HCT116 (cell line): Measurements from ENCODE around the gene RCN2. TPM values are rescaled to one million over a fixed set of nuclear protein-coding genes. Genes with fewer than 3 reads are reported as not detected.

Source experiments
- ATAC-seq: fragments of 200-7000 bp; cut with Tn5 transposase; 2 replicates; pipeline ENCODE4 v1.9.1; 2020; ENCODE audit warnings: mild to moderate bottlenecking, moderate library complexity
- BruUV-seq: library from RNA; stranded (reverse); fragments of 400-500 nt; replicated peaks from 2 replicates; lab custom pipeline; 2021; lab: Mats Ljungman, UMichigan
- CTCF ChIA-PET: fragments of 300-600 bp; sonication (Branson Sonifier 250); formaldehyde crosslinking; loops from one replicate; lab custom pipeline; 2021; ENCODE audit warnings: antibody characterized with exemption; lab: Charles Lee
- POLR2A ChIA-PET: fragments of 300-600, 350-600 bp; sonication (Branson Sonifier 250); formaldehyde crosslinking; loops from one replicate; lab custom pipeline; 2021; ENCODE audit warnings: antibody characterized with exemption; lab: Charles Lee
- RAD21 ChIA-PET, 2 experiments: fragments of 300-600 bp; sonication (Branson Sonifier 250); formaldehyde crosslinking; loops; one replicate each; lab custom pipeline; 2023; ENCODE audit warnings: low total read pairs in 2 of 2; ENCODE audit not compliant: uncharacterized antibody in 2 of 2, unreplicated experiment in 2 of 2, low non-redundant PET in 1 of 2; lab: Charles Lee
- DNase-seq: peaks from one replicate; pipeline ENCODE4 v3.0.0-alpha.2; 2010; ENCODE audit warnings: low read depth, low spot score
- H2AFZ ChIP-seq: fragments of 200-600 bp; shearing (Covaris generic), sonication (generic); 2 replicates; pipeline ENCODE4 v1.6.1; 2017; ENCODE audit warnings: low read depth, mixed run types, mixed read lengths, antibody characterized with exemption, low read length; ENCODE audit not compliant: poor library complexity, severe bottlenecking
- H3K27ac ChIP-seq: 2 replicates; pipeline ENCODE4 v1.5.1; 2012; ENCODE audit warnings: low read depth, low read length
- H3K27me3 ChIP-seq: fragments of 200-600 bp; sonication (generic); 2 replicates; pipeline ENCODE4 v1.6.1; 2016; ENCODE audit warnings: mixed run types, low read length, mixed read lengths; ENCODE audit not compliant: insufficient read depth
- H3K36me3 ChIP-seq, 2 experiments: fragments of 200-500 bp in 1 of 2; fragments of 200-600 bp in 1 of 2; sonication (Bioruptor generic) in 1 of 2; sonication (generic) in 1 of 2; 2 replicates each; pipeline versions ENCODE4 v1.5.1 to v1.6.1; 2014 to 2016; ENCODE audit warnings: low read length in 2 of 2, inconsistent platforms in 1 of 2, mixed read lengths in 1 of 2, mixed run types in 1 of 2; ENCODE audit not compliant: insufficient read depth in 2 of 2, control insufficient read depth in 1 of 2
- H3K4me1 ChIP-seq, 2 experiments: fragments of 200-600 bp in 1 of 2; sonication (generic) in 1 of 2; 2 replicates each; pipeline versions ENCODE4 v1.5.1 to v1.6.1; 2012 to 2017; ENCODE audit warnings: low read length in 2 of 2, inconsistent platforms in 1 of 2, mild to moderate bottlenecking in 1 of 2, mixed read lengths in 1 of 2, mixed run types in 1 of 2, moderate library complexity in 1 of 2; ENCODE audit not compliant: insufficient read depth in 2 of 2, control insufficient read depth in 1 of 2
- H3K4me2 ChIP-seq: fragments of 200-600 bp; sonication (generic); 2 replicates; pipeline ENCODE4 v1.6.1; 2017; ENCODE audit warnings: mixed run types, low read length, mixed read lengths
- H3K4me3 ChIP-seq, 2 experiments: fragments of 200-600 bp in 1 of 2; sonication (generic) in 1 of 2; replicated peaks in 1 of 2; 2 replicates each; pipeline ENCODE4 v1.5.1; 2011 to 2016; ENCODE audit warnings: low read length in 2 of 2, control low read depth in 1 of 2, low read depth in 1 of 2, mild to moderate bottlenecking in 1 of 2, mixed read lengths in 1 of 2, mixed run types in 1 of 2
- H3K79me2 ChIP-seq: fragments of 200-600 bp; sonication (generic); 2 replicates; pipeline ENCODE4 v1.6.1; 2017; ENCODE audit warnings: mild to moderate bottlenecking, mixed run types, low read length, moderate library complexity, mixed read lengths; ENCODE audit not compliant: insufficient read depth
- H3K9ac ChIP-seq: fragments of 200-600 bp; sonication (generic); 2 replicates; pipeline ENCODE4 v1.6.1; 2016; ENCODE audit warnings: low read length, mixed read lengths
- H3K9me2 ChIP-seq: fragments of 200-600 bp; sonication (generic), shearing (Covaris generic); 2 replicates; pipeline ENCODE4 v1.6.1; 2017; ENCODE audit warnings: mixed run types, mild to moderate bottlenecking, moderate library complexity; ENCODE audit not compliant: insufficient read depth
- H3K9me3 ChIP-seq, 2 experiments: fragments of 200-500 bp in 1 of 2; fragments of 200-600 bp in 1 of 2; sonication (Bioruptor generic) in 1 of 2; sonication (generic) in 1 of 2; 2 replicates each; pipeline ENCODE4 v1.6.1; 2014 to 2017; ENCODE audit warnings: low read length in 2 of 2, mixed read lengths in 2 of 2, inconsistent platforms in 1 of 2, low read depth in 1 of 2, mild to moderate bottlenecking in 1 of 2, mixed run types in 1 of 2, moderate library complexity in 1 of 2; ENCODE audit not compliant: control insufficient read depth in 1 of 2, insufficient read depth in 1 of 2
- H4K20me1 ChIP-seq: fragments of 200-600 bp; sonication (generic), shearing (Covaris generic); 2 replicates; pipeline ENCODE4 v1.6.1; 2017; ENCODE audit warnings: mixed run types, mild to moderate bottlenecking, moderate library complexity; ENCODE audit not compliant: insufficient read depth
- ATF3 ChIP-seq: IDR thresholded peaks from 2 replicates; pipeline ENCODE4 v1.6.1; 2012
- CBX3 ChIP-seq: IDR thresholded peaks from 2 replicates; pipeline ENCODE4 v1.6.1; 2012; ENCODE audit warnings: low read depth
- CEBPB ChIP-seq: IDR thresholded peaks from 2 replicates; pipeline ENCODE4 v1.6.1; 2012; ENCODE audit warnings: low read depth
- CTCF ChIP-seq, 3 experiments: fragments of 200-600 bp in 1 of 3; sonication (generic) in 1 of 3; IDR thresholded peaks in 2 of 3; conservative IDR thresholded peaks in 1 of 3; 2 replicates each; pipeline ENCODE4 v1.5.1; 2012 to 2017; ENCODE audit warnings: low read depth in 2 of 3, low read length in 2 of 3, antibody characterized with exemption in 1 of 3, borderline replicate concordance in 1 of 3, control low read depth in 1 of 3, mild to moderate bottlenecking in 1 of 3, mixed read lengths in 1 of 3, mixed run types in 1 of 3, moderate library complexity in 1 of 3; ENCODE audit not compliant: insufficient read depth in 1 of 3
- EGR1 ChIP-seq: IDR thresholded peaks from 2 replicates; pipeline ENCODE4 v1.6.1; 2012; ENCODE audit warnings: low read depth
- EZH2 ChIP-seq: fragments of 200-600 bp; sonication (generic); IDR thresholded peaks from 2 replicates; pipeline ENCODE4 v1.6.1; 2017; ENCODE audit warnings: antibody characterized with exemption, mixed run types
- JUND ChIP-seq: IDR thresholded peaks from 2 replicates; pipeline ENCODE4 v1.6.1; 2012
- MAX ChIP-seq: IDR thresholded peaks from 2 replicates; pipeline ENCODE4 v1.6.1; 2012
- POLR2A ChIP-seq: IDR thresholded peaks from 2 replicates; pipeline ENCODE4 v1.7.0; 2011; ENCODE audit warnings: borderline replicate concordance; ENCODE audit not compliant: insufficient read depth, insufficient read length; ENCODE audit errors: extremely low read depth
- POLR2AphosphoS5 ChIP-seq: IDR thresholded peaks from 2 replicates; pipeline ENCODE4 v1.6.1; 2011; ENCODE audit warnings: mild to moderate bottlenecking, low read depth, low read length, moderate library complexity
- SP1 ChIP-seq: IDR thresholded peaks from 2 replicates; pipeline ENCODE4 v1.6.1; 2012; ENCODE audit warnings: low read depth
- SRF ChIP-seq: IDR thresholded peaks from 2 replicates; pipeline ENCODE4 v1.6.1; 2012; ENCODE audit warnings: low read depth
- TCF7L2 ChIP-seq: IDR thresholded peaks from 2 replicates; pipeline ENCODE4 v1.7.0; 2011; ENCODE audit warnings: borderline replicate concordance, inconsistent platforms; ENCODE audit not compliant: insufficient read depth, insufficient read length; ENCODE audit errors: extremely low read depth
- YY1 ChIP-seq: IDR thresholded peaks from 2 replicates; pipeline ENCODE4 v1.6.1; 2011; ENCODE audit warnings: low read length, low read depth, moderate library complexity, mild to moderate bottlenecking; ENCODE audit not compliant: insufficient replicate concordance; ENCODE audit errors: extremely low read depth
- ZBTB33 ChIP-seq: IDR thresholded peaks from 2 replicates; pipeline ENCODE4 v1.6.1; 2011; ENCODE audit warnings: mild to moderate bottlenecking, low read length, moderate library complexity; ENCODE audit not compliant: insufficient replicate concordance; ENCODE audit errors: extremely low read depth
- ZFX ChIP-seq: fragments of 450-650 bp; IDR thresholded peaks from 2 replicates; pipeline ENCODE4 v1.6.1; 2017
- ZNF274 ChIP-seq: fragments of 200-500 bp; sonication (Bioruptor generic); IDR thresholded peaks from 2 replicates; pipeline ENCODE4 v1.6.1; 2014; ENCODE audit warnings: mild to moderate bottlenecking, low read depth, low read length, inconsistent platforms
- intact Hi-C: fragments of 100-400 bp; cut with micrococcal nuclease; formaldehyde crosslinking; loops from 2 replicates; pipeline ENCODE4 v1.10.0; 2022
- total RNA-seq: library from RNA; stranded (reverse); gene quantifications from one replicate; pipeline ENCODE4 v1.2.1, GENCODE V29; 2021; ENCODE audit not compliant: unreplicated experiment

RCN2 gene
- total RNA-seq, 1 experiment from 2014 or later = 71.5 TPM

- Histone ChIP-seq H3K9ac (no peak overlapping the region), H3K4me2 (no peak overlapping the region), H3K79me2 (no peaks in the 10 kb centered on the region), H3K4me1 (no peaks in the 10 kb centered on the region), H4K20me1 (no peaks in the 10 kb centered on the region), H3K9me3 (no peaks in the 10 kb centered on the region), H3K4me3 (no peak overlapping the region), H3K9me2 (no peaks in the 10 kb centered on the region), H2AFZ (no peak overlapping the region), H3K36me3 (no peaks in the 10 kb centered on the region), H3K27ac (no peak overlapping the region), H3K27me3 (0 out of 2 replicates have a peak, but pooled peaks cover 2% of the 10 kb centered on the region)
- TF ChIP-seq YY1 = no peak
- TF ChIP-seq EGR1 = no peak
- TF ChIP-seq SRF = no peak
- no peak for TF ChIP-seq CTCF (IDR thresholded peaks at IDR 0.05 in 2 of 3, conservative IDR thresholded peaks at IDR 0.05 in 1 of 3; ENCODE audit: borderline replicate concordance in 1 of 3, insufficient read depth in 1 of 3, low read depth in 2 of 3, low read length in 2 of 3)
- TF ChIP-seq CBX3 = no peak
- no peak for TF ChIP-seq JUND
- TF ChIP-seq SP1 = no peak
- TF ChIP-seq POLR2AphosphoS5 = no peak
- TF ChIP-seq POLR2A = no peak
- TF ChIP-seq ATF3 = no peak
- TF ChIP-seq ZNF274 = no peak
- no peak for TF ChIP-seq ZFX
- no peak for TF ChIP-seq CEBPB
- no peak for TF ChIP-seq MAX
- no peak for TF ChIP-seq ZBTB33
- TF ChIP-seq EZH2 = no peak
- no peak for TF ChIP-seq TCF7L2
- BruUV-seq = no TSS peak
- DNase-seq = no peak
- ChIA-PET POLR2A (no interaction called here), RAD21 (no interaction called here), CTCF (interaction anchor here (1.7 to 1.8 kb wide), 2 partner anchors 49 to 569 kb away, joined by 7 to 9 read pairs; no protein-coding TSS in a partner anchor)
- intact Hi-C loops = no loop called here
- no peak for ATAC-seq
Measured at GRCh38 chr15:76974456-76975036, 43.0 kb downstream of the RCN2 start.
